ENCODE data around the gene BCL11B.

BCL11B gene

DNA sequence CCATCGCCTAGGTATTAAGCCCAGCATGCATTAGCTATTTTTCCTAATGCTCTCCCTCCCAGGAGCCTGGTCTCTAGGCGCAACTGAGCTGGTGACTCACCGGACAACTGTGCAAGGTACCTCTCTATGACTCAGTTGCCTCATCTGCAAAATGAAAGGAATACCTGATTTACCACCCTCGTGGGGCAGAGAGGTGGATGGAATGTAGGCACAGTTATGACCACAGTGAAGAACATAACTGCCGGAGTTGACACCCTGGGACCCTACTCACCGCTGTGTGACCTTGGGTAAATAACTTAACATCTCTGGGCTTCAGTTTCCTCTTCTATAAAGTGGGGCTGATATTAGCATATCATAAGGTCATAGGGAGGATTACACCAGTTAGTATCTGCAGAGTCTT, 22.6 kb downstream of the BCL11B start:
- FAIRE-seq (no peak), DNase-seq (ENCODE audit: insufficient read length, low spot score) (no peak)
- no peak for TF ChIP-seq POLR2A (IDR thresholded peaks at IDR 0.05; ENCODE audit: low read depth, low read length)

DNA sequence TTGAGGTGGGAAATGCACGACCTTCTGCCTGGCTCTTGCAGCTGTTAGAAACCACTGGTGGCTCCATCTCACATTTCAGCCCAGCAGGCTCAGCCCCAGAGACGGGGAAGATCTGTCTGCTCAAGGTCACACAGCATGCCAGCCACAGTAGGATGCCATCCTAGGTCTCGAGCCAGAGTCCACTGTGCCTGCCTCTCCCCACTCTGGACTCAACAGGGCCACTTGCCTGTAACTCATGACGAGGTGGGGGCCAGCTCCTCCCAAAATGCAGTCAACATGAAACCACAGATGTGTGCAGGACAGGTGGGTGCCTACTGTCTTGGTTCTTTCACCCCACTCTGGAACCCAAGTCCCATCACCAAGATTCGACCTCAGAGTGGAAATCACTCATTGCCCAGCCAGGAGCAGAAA, 23.2 kb downstream of the BCL11B start:
- FAIRE-seq (no peak), DNase-seq (ENCODE audit: insufficient read length, low spot score) (no peak)
- TF ChIP-seq POLR2A (IDR thresholded peaks at IDR 0.05; ENCODE audit: low read depth, low read length), result no peak

DNA sequence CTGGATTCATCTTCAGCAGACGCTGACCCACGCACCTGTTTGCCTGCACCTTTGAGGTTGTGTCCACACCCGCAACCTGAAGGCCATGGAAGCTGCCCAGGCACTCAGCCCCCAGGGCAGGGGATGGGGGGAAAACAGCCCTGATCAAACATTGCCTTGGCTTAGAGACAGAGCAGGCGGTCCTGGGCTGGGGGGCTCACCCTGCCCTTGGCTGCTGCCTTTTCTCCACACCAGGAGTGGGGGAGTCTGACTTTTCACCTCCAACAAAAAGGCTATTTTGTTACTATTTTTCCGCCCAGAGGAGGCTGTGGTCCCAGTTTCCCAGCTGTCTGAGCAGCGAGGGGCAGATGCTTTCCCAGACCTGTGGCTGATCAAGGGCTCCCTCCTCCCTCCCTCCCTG, 24.2 kb downstream of the BCL11B start:
- FAIRE-seq (no peak), DNase-seq (ENCODE audit: insufficient read length, low spot score) (no peak)
- TF ChIP-seq POLR2A (IDR thresholded peaks at IDR 0.05; ENCODE audit: low read depth, low read length), result no peak

DNA sequence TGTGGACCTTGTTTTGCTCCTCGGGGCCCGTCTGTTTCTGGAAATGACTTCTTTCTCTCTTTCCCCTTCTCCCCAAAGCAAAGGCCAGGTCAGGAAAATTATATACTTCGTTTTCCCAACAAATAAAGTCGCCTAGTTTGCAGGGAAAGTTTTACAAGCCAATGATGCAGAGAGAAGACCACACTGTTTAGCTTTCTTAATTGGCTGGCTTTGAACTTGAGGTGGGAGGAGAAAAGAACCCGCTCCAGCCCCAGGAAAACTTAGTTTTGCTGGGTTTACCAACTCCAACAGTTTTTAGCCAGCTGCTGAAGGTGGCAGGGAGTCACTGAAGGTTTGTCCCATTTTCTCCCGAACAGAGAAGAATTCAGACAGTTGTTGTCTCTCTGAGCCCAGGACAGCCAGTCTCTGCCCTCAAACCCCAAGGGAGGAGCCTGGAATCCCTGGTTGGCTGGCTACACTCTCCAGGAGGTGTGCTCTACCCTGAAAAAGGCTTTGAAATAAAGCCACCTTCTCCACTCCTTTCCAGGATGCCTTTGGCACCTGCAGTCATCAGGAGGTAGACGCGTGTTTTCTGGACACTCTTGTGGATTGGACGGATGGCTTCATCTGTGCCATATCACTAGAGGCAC, 24.8 kb downstream of the BCL11B start:
- TF ChIP-seq POLR2A (IDR thresholded peaks at IDR 0.05; ENCODE audit: low read depth, low read length), result no peak
- DNase-seq (ENCODE audit: insufficient read length, low spot score) (no peak), FAIRE-seq (no peak)

DNA sequence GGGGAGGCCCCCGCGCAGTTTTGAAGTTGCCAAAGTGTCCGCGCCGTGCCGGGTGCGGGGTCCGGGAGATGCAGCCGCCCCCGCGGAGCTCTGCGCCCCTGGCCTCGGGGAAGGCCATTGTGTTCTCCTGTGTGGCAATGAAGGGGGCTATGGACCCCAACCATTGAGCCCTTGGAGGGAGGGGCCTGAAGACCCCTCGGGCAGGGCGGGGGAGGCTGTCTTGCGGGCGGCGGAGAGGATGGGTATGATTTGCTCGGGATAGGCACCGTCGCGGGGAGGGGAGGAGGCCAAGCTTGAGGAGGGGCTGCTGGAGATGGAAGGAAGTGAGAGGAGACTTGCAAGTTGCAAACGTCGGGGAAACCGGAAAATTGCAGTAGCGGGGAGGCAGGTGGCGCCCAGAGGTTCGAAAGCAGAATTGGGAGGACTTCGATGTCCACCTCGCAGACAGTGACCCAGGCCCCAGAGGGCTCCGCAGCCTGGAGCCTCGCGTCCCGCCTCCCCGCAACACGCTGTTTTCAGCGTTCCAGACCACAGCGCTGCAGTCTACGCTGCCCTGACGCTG, 25.4 kb downstream of the BCL11B start:
- TF ChIP-seq POLR2A (IDR thresholded peaks at IDR 0.05; ENCODE audit: low read depth, low read length), result no peak
- no peak for DNase-seq (ENCODE audit: insufficient read length, low spot score)
- no peak for FAIRE-seq

DNA sequence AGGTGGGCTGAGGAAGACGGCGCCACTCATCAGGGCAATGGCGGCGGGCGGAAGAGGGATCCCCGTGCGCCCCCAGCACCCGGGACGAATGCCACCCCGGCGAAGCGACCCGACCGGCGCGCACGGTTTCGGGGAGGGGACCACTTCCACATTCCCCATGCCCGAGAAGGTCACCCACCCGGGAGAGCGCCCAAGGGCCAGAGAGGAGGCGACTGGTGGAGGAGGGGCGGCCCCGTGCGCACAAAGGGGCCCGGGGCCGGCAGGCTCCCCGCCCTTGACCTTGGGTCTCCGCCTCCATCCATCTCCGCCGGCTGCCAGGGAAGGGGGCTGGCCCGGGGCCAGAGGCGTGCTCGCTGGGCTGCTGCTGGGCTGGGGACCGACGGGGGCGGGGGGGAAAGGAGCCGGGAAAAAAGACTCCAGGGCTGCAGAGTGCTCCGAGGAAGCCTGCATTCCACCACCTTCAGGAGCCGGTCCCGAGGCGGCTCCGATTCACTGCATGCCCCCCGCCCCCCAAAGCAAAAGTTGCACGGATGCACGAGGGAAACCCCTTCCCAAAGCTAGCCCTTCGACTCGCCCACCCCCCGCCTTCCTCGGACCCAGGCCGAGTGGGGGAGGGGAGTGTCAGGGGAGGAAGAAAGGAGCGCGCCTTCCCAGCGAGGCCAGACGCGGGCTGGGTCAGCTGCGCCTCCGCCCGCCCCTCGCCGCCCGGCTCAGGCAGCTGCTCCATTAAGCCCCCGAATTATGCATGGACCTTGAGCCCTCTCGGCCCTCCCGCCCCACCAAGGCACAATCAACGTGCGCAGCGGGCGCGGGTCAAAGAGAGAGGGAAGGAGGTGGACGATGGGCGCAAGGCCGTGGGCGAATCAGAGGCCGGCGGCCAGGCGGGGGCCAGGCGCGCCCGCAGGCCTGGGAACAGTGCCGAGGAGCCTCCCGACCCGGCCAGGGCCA, 26.2 kb downstream of the BCL11B start:
- DNase-seq (ENCODE audit: insufficient read length, low spot score), result no peak
- TF ChIP-seq POLR2A (IDR thresholded peaks at IDR 0.05; ENCODE audit: low read depth, low read length), result no peak
- no peak for FAIRE-seq

DNA sequence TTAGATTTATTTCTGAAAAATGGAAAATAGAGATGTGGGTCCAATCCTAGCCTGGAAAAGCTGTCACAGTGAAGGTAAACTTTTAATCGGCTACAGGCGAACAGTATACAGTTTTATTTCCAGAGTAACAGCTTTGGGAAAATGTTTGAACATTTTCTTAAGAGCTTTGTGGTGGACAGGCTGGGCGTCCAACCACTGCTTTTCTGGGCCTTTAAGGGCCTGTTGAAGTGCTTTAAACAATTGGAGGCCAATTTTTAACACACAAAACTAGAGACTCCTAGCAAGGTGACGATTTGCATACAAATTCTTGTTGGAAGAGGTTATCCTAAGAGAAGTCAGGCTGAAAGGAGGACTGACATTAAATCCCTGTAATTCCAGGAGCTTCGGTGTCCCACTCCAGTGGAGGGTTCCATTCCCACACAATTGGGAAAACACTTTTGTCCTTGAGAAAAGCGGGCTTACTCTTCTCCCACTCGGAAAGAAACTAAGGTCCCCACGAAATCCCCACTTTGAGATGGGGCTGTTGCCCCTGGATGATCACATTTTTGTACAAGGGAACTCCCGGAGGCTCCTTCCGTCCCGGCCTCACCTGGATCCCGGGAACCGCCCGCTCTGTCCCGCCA, 26.9 kb downstream of the BCL11B start:
- FAIRE-seq, result no peak
- no peak for DNase-seq (ENCODE audit: insufficient read length, low spot score)

DNA sequence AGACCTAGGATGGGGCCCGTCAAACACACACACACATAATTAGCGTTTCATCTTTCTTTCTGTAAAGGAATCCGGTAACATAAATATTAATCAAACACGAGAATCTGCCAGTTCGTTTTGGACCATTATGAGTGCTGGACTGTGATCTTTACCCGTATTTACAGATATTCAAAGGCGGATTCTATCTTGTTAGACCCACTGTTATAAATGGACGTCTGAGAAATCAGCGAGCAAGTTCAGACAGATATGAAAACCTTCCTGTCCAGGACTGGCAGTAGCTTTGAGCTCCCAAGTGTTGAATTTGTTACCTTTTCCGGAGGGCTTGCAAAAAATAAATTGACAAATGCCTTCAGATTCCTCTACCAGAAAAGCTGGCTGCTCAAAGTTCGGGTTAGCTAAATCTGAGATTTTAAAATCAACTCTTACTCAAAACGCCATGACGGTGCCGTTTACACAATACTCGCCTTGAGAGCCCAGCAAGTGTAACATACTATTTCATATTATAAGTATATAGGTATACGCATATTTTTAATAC, 27.6 kb downstream of the BCL11B start:
- no peak for TF ChIP-seq POLR2A (IDR thresholded peaks at IDR 0.05; ENCODE audit: low read depth, low read length)
- FAIRE-seq, result no peak

More for the DNA sequence above, 26.9 kb downstream of the BCL11B start:
- no peak for TF ChIP-seq POLR2A (IDR thresholded peaks at IDR 0.05; ENCODE audit: low read depth, low read length)

DNA sequence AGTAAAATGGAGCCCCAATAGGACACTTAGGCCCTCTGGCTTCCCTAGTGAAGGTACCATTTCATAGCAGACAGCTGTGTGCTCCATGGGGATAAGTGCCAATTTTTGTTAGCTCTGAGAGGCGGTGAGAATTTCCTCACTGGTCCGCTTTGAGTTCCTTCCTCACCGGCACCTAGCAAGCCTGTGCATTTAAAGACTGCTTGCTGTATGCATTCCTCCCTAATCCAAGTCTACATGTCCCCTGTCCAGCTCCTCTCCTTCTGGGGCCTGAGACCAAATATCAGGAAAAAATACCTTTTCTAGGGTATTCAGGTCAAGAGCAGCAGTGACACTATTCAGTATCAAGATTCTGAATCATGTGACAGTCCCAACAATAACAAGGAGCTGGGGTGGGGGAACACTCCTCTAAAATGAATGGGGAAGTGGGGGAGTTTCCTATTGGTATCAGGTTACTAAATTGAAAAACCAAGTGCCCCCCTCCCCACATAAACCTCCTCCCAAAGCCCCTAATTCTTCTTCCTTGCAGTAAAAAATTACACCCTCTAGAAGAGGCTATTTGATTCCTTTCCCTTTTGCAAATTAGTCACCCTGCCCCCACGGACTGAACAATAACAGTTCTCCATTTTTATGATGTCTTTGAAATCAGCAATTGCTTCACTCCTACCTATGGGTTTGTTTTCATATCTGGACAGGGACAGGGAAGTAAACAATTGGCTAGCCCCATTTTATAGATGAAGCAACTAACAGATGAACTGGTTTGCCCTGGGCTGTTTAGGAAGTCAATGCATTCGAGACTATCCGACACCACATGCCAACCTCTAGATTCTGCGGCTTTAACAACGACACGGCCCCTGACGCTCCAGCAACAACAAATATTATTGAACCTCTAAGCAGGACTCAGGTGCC, 28.9 kb downstream of the BCL11B start:
- no peak for TF ChIP-seq POLR2A (IDR thresholded peaks at IDR 0.05; ENCODE audit: low read depth, low read length)
- FAIRE-seq (no peak), DNase-seq (ENCODE audit: insufficient read length, low spot score) (no peak)

More for the DNA sequence above, 27.6 kb downstream of the BCL11B start:
- DNase-seq (ENCODE audit: insufficient read length, low spot score), result no peak

DNA sequence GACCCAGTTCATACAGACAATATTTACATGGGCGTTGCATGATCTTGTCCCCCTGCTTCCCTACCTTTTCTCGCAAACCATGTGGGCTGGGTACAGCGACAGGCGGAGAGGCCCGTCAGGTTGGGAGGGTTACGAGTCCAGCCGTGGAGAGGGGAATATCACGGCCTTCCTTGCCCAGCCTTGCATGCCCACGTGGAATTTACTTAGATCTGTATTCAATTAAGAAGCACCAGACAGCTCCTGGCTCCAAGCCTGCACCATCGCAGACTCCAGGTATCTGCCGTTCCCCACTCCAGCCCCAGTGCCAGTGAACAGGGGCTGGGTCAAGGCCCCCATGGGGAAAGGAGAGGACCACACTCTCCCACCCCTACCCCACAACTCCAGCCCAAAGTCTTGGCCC, 29.8 kb downstream of the BCL11B start:
- DNase-seq (ENCODE audit: insufficient read length, low spot score) (no peak), FAIRE-seq (no peak)
- TF ChIP-seq POLR2A (IDR thresholded peaks at IDR 0.05; ENCODE audit: low read depth, low read length), result no peak

DNA sequence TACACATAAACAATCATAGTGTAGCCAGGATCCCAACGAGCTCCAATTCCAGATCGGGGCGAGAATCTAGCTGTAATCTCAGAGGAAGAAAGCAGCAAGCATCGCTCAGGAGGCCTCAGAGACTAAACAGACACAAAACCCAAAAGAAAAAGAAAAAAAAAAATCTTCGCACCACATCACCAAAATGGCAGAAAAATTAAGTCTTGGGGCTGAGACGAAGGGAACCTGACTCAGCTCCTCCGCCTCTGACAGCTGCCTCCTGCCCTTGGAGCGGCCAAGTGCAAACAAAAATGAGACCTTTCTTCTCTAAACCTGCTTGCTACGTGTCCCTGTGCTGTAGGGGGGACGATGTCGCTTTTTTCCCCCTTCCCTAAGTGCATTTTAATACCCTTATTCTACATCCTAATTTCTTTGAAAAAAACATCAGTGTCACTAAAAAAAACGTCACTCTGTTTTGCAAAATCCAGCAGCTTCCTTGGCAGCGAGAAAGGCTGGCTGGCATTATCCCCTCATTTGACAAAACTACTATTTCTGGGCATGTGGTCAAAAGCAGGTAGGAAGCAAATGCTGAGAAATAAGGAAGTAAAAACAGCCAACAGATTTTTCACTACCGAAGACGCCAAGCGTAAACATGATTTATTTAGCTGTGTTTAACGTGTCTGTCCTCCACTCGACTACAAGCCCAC, 30.5 kb downstream of the BCL11B start:
- TF ChIP-seq POLR2A (IDR thresholded peaks at IDR 0.05; ENCODE audit: low read depth, low read length), result no peak
- DNase-seq (ENCODE audit: insufficient read length, low spot score), result no peak
- FAIRE-seq, result no peak

DNA sequence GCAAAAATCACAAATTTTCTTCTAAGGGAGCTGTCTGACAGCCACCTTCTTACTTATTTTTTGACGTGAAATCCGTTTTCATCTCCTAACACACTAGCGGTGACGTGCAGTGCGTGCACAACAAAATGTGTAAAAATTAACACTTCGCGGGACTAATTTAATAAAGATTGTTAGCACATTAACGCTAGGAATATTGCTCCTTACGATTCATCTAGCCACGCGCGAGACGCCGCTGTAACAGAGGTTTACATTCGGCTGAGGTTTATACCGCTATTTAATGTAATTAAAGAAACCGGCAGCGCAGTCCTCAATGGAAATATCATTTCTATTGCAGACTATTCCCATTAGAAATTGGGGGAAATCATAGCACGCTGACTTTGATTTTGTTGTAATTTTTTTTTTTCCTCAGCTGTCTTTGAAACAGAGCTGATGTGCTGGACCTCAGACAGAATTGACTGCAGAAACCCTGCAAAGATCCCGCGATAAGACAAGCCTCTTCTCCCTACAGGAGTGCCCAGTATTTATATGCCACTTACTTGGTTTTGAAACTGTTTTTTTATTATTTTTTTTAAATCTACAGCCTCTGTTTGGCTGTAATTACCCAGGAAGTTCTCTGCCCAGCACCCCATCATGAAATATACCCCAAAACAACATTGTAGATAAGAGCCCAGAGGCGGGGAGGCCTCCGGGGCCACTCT, 31.2 kb downstream of the BCL11B start:
- TF ChIP-seq POLR2A (IDR thresholded peaks at IDR 0.05; ENCODE audit: low read depth, low read length), result no peak
- DNase-seq (ENCODE audit: insufficient read length, low spot score) (no peak), FAIRE-seq (no peak)

Measured in H54 (cell line).